Measurements from ENCODE around the gene DIDO1.

DNA sequence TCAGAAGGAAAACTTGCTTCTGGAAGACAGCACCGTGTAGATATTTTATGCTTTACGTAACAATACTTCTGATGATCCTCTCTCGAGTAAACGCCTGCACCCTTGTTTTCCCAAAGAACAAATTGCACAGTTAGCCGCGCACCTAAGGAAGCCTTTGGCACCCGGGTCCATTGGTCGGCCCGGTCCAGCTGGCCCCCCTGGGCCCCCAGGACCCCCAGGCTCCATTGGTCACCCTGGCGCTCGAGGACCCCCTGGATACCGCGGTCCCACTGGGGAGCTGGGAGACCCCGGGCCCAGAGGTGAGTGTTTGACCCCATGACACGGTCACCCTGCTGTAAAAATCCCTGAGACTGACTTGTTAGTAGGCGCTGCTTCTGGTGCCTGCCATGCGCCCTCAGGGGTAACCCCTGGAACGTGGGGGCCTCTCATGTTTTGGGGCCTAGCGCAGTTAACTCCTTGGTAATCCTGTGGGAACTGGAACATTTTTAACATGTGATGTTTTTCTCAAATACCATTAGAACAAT, 89.3 kb downstream of the DIDO1 start:
- TF ChIP-seq, protein P1, sequence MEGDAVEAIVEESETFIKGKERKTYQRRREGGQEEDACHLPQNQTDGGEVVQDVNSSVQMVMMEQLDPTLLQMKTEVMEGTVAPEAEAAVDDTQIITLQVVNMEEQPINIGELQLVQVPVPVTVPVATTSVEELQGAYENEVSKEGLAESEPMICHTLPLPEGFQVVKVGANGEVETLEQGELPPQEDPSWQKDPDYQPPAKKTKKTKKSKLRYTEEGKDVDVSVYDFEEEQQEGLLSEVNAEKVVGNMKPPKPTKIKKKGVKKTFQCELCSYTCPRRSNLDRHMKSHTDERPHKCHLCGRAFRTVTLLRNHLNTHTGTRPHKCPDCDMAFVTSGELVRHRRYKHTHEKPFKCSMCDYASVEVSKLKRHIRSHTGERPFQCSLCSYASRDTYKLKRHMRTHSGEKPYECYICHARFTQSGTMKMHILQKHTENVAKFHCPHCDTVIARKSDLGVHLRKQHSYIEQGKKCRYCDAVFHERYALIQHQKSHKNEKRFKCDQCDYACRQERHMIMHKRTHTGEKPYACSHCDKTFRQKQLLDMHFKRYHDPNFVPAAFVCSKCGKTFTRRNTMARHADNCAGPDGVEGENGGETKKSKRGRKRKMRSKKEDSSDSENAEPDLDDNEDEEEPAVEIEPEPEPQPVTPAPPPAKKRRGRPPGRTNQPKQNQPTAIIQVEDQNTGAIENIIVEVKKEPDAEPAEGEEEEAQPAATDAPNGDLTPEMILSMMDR (IDR thresholded peaks at IDR 0.05), result no peak
- no peak for TF ChIP-seq POLR2A (IDR thresholded peaks at IDR 0.05)
- no peak for TF ChIP-seq POLR2AphosphoS5 (IDR thresholded peaks at IDR 0.05)
